Gastrocnemius medialis (tissue), 4 donors: ENCODE data around the gene TMBIM1. TPM values are rescaled to one million over a fixed set of nuclear protein-coding genes. Genes with fewer than 3 reads are reported as not detected.

Source experiments
- ATAC-seq, 2 donors: fragments of 150-250 bp; one replicate each; pipeline ENCODE4 v1.9.1; 2016
- DNase-seq, 2 donors: peaks; one replicate each; pipeline ENCODE4 v3.0.0-alpha.2; 2019
- H3K27ac ChIP-seq, 4 donors: fragments of 200-600 bp; sonication (generic); 1 replicate in 1 of 4; 2 replicates in 3 of 4; pipeline ENCODE4 v1.5.1; 2016 to 2018; ENCODE audit warnings: mild to moderate bottlenecking in 2 of 4, moderate library complexity in 1 of 4
- H3K27me3 ChIP-seq, 3 donors: fragments of 200-600 bp; sonication (generic) in 2 of 3; 1 replicate in 1 of 3; 2 replicates in 2 of 3; pipeline versions ENCODE4 v1.5.1 to v1.6.0; 2016 to 2019; ENCODE audit warnings: mild to moderate bottlenecking in 1 of 3, moderate library complexity in 1 of 3
- H3K36me3 ChIP-seq, 2 donors: fragments of 200-600 bp; sonication (generic) in 1 of 2; one replicate each; pipeline ENCODE4 v1.5.1; 2017 to 2018
- H3K4me1 ChIP-seq, 2 donors: fragments of 200-600 bp; sonication (generic) in 1 of 2; one replicate each; pipeline ENCODE4 v1.5.1; 2016 to 2017; ENCODE audit warnings: mild to moderate bottlenecking in 2 of 2
- H3K4me3 ChIP-seq, 4 donors: fragments of 200-600 bp; sonication (generic) in 3 of 4; 1 replicate in 1 of 4; 2 replicates in 3 of 4; pipeline ENCODE4 v1.5.1; 2016 to 2019; ENCODE audit warnings: mild to moderate bottlenecking in 2 of 4
- H3K9me3 ChIP-seq, 3 donors: fragments of 200-600 bp; sonication (generic) in 2 of 3; 1 replicate in 1 of 3; 2 replicates in 2 of 3; pipeline ENCODE4 v1.5.1; 2016 to 2019
- CTCF ChIP-seq, 5 experiments: fragments of 450-650 bp in 3 of 5; fragments of 200-600 bp in 2 of 5; sonication (generic) in 2 of 5; IDR thresholded peaks in 4 of 5; conservative IDR thresholded peaks in 1 of 5; 1 replicate in 4 of 5; 2 replicates in 1 of 5; pipeline ENCODE4 v1.5.1; 2016 to 2019; ENCODE audit warnings: antibody characterized with exemption in 5 of 5, mild to moderate bottlenecking in 3 of 5, moderate library complexity in 3 of 5
- POLR2A ChIP-seq, 2 donors: fragments of 450-650 bp; IDR thresholded peaks; one replicate each; pipeline ENCODE4 v1.6.1; 2017; ENCODE audit warnings: antibody characterized with exemption in 2 of 2, mild to moderate bottlenecking in 2 of 2, moderate library complexity in 2 of 2
- in situ Hi-C, 4 donors: fragments of 200-750 bp; cut with MboI; loops; one replicate each; pipeline versions ENCODE4 v1.15.0 to v1.8.0; 2017; ENCODE audit warnings: low sequenced_read_pairs in 4 of 4
- intact Hi-C: fragments of 100-400 bp; cut with DNase I; formaldehyde crosslinking; loops from one replicate; pipeline ENCODE4 v1.15.1; 2023; ENCODE audit warnings: low total_unique reads
- microRNA-seq, 2 donors: library from miRNA; unstranded; fragments of <30 nt; microRNA quantifications; one replicate each; pipeline ENCODE4, GENCODE V29; 2016; ENCODE audit warnings: borderline replicate concordance in 2 of 2
- total RNA-seq, 4 donors: library from RNA; depleted of rRNA; stranded (reverse); fragments of >200 nt; gene quantifications; one replicate each; pipeline versions ENCODE4 v1.1.0 to v1.2.3, GENCODE V29; 2016

The TMBIM1 gene
- total RNA-seq, 4 donors from 2014 or later, result 142 to 296 (median 215) TPM

GRCh38 chr2:218228366-218229090, 63.8 kb downstream of the TMBIM1 start:
- no peak for TF ChIP-seq CTCF (IDR thresholded peaks at IDR 0.05 in 4 of 5, conservative IDR thresholded peaks at IDR 0.05 in 1 of 5)
- no peak for TF ChIP-seq POLR2A (IDR thresholded peaks at IDR 0.05)
- no peaks in the 10 kb centered on the region for H3K27me3 ChIP-seq
- intact Hi-C loops (no loop called here), in situ Hi-C loops (no loop called here)
- no peaks in the 10 kb centered on the region for H3K9me3 ChIP-seq
- peaks cover 2 to 64% of the 10 kb centered on the region in 2 donors for H3K36me3 ChIP-seq
- H3K27ac ChIP-seq, result peak overlapping the region; percentile 39 to 48 (median 46)
- ATAC-seq (no peak), DNase-seq (no peak)
- peaks cover 26 to 34% of the 10 kb centered on the region in 2 donors for H3K4me1 ChIP-seq
- H3K4me3 ChIP-seq, result no peak overlapping the region

- TF ChIP-seq POLR2A (IDR thresholded peaks at IDR 0.05) (no peak), CTCF (IDR thresholded peaks at IDR 0.05 in 4 of 5, conservative IDR thresholded peaks at IDR 0.05 in 1 of 5) (no peak)
- H3K9me3 ChIP-seq, result no peaks in the 10 kb centered on the region
- H3K36me3 ChIP-seq, result peaks cover 2 to 59% of the 10 kb centered on the region in 2 donors
- no peak for DNase-seq
- in situ Hi-C loops (no loop called here), intact Hi-C loops (no loop called here)
- H3K27ac ChIP-seq, result no peak overlapping the region
- ATAC-seq, result no peak
- H3K27me3 ChIP-seq, result no peaks in the 10 kb centered on the region
- H3K4me1 ChIP-seq, result peaks cover 42 to 50% of the 10 kb centered on the region in 2 donors
- H3K4me3 ChIP-seq, result no peak overlapping the region
Measured at GRCh38 chr2:218226903-218227302, 65.4 kb downstream of the TMBIM1 start.

Small RNAs within 50 kb of the gene (microRNA-seq; reads per million reads assigned to microRNA genes)
- gene MIR6513, result 0.85 to 4.7 reads per million in 2 donors
- 0 reads per million in 2 donors for gene MIR6810

Other genes starting within 250 kb of the TMBIM1 start
- gene RUFY4, start 223.2 kb downstream of the TMBIM1 start, total RNA-seq, result under 1 TPM in 1 of 4 donors, not detected in 3; 0.25 TPM
- gene CXCR2, start 166.5 kb downstream of the TMBIM1 start, total RNA-seq, result under 1 TPM in 3 of 4 donors, not detected in 1; 0.07 to 0.61 (median 0.26) TPM
- gene CXCR1, start 125.5 kb downstream of the TMBIM1 start, total RNA-seq, result under 1 TPM in 3 of 4 donors, not detected in 1; 0.41 to 0.55 (median 0.53) TPM
- gene ARPC2, start 75.3 kb downstream of the TMBIM1 start, total RNA-seq, result 100 to 1,000 TPM; 181 to 231 (median 193) TPM
- under 1 TPM in 1 of 4 donors, not detected in 3; 0.93 TPM for gene GPBAR1, start 31.5 kb downstream of the TMBIM1 start, total RNA-seq
- 100 to 1,000 TPM in 1 of 4 donors, 10 to 100 TPM in 3; 87.1 to 134 (median 96.0) TPM for gene AAMP, start 22.4 kb downstream of the TMBIM1 start, total RNA-seq
- gene PNKD, start 22.0 kb downstream of the TMBIM1 start, total RNA-seq, result 10 to 100 TPM; 20.1 to 35.8 (median 31.9) TPM
- not detected for gene CATIP, start 64.4 kb upstream of the TMBIM1 start, total RNA-seq
- 1 to 10 TPM; 1.1 to 6.3 (median 4.5) TPM for gene SLC11A1, start 89.8 kb upstream of the TMBIM1 start, total RNA-seq
- 10 to 100 TPM; 46.7 to 77.4 (median 53.6) TPM for gene CTDSP1, start 107.4 kb upstream of the TMBIM1 start, total RNA-seq
- gene VIL1, start 126.6 kb upstream of the TMBIM1 start, total RNA-seq, result 1 to 10 TPM in 1 of 4 donors, under 1 TPM in 1, not detected in 2; 0.03 to 1.8 TPM